NCI-H510A treated with DMSO at 0.1 percent for 48 hours (cell line): ENCODE data around the gene CERS6.

Experiments
- DNase-seq: peaks from one replicate; lab custom pipeline; 2025; lab: John Stamatoyannopoulos, UW

Gene CERS6

DNA sequence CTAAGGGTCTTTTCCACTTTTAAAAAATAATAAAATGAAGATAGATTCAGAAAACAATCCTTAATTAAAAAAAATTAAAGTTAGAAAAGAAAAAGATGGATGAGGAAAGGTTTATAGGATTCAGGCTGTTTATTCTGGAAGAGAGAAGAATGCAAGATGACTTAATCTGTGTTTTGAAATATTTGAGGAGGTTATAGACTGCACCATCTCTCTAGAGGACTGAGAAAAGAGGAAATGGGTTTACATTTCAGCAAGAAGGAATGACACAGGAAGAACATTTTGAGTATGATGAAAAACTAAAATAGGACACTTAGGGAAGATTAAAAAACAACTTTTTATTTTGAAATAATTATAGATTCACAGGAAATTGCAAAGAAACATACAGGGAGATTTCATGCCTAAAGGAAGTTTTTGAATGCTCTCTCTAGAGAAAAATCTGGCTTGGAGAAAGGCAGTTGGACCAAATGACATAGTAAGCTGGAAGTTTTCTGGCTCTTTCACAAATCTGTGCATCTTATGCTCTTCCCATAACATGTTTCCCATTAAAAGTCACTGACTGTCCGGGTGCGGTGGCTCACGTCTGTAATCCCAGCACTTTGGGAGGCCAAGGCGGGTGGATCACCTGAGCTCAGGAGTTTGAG lies 75.0 kb downstream of the CERS6 start:
- no peak for DNase-seq

DNA sequence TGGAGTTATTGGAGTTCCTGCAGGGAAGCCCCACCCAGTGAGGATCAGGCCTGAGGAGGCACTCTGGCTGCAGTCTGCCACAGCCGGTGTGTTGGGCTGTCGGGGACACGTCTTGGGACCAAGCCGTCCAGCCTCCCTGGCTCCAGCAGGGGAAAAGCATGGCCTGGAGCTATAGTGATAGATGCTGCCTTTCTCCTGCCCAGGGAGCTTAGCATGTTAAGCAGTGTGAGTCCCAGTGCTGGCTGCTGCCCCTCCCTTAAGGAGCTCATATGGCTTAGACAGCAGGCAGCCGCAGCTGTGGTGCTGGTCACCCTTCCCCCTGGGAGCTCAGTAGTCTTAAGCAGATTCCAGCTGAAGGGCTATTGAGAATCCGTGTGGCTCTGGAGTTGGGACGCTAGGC lies 78.9 kb downstream of the CERS6 start:
- no peak for DNase-seq

DNA sequence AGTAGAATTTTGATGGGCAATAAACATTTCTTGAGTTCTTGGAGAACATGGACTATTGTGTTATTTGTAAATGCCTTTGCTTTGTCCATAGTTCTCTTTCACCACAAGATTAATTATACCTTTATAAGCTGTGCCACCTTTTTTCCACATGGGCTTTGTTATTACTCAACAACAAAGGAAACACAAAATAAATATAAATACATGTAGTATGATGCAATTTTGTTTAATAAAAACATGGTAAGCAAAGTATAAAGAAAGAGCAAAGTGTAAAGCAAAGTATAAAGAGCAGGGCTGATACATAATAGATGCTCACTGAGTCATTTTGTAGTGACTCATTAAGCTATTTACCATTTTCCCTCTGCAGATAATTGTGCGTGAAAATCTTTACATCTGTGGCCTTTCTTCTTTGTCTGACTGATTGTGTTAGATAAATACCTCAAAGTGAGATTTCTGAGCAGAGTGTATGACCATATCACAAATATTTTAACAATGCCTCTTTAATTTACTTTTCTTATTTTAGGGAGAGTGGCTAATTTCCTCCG lies 80.9 kb downstream of the CERS6 start:
- no peak for DNase-seq

GRCh38 chr2:168538133-168538532 lies 82.1 kb downstream of the CERS6 start:
- no peak for DNase-seq

DNA sequence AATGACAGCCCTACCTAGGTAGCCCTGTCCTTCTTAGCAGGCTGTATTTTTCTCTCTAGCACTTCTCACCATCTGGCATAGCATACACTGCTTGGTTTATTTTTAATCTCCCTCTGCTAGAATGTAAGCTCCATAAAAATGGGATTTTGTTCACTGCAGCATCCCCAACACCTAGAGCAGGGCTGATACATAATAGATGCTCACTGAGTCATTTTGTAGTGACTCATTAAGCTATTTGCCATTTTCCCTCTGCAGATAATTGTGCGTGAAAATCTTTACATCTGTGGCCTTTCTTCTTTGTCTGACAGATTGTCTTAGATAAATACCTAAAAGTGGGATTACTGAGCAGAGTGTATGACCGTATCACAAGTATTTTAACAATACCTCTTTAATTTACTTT lies 82.5 kb downstream of the CERS6 start:
- DNase-seq = no peak

- DNase-seq = no peak
Measured at GRCh38 chr2:168539945-168540344, 83.9 kb downstream of the CERS6 start.

GRCh38 chr2:168541858-168542257 lies 85.8 kb downstream of the CERS6 start:
- no peak for DNase-seq

- DNase-seq = no peak
Measured at GRCh38 chr2:168543037-168543436, 87.0 kb downstream of the CERS6 start.

GRCh38 chr2:168543935-168544334 lies 87.9 kb downstream of the CERS6 start:
- DNase-seq = no peak

DNA sequence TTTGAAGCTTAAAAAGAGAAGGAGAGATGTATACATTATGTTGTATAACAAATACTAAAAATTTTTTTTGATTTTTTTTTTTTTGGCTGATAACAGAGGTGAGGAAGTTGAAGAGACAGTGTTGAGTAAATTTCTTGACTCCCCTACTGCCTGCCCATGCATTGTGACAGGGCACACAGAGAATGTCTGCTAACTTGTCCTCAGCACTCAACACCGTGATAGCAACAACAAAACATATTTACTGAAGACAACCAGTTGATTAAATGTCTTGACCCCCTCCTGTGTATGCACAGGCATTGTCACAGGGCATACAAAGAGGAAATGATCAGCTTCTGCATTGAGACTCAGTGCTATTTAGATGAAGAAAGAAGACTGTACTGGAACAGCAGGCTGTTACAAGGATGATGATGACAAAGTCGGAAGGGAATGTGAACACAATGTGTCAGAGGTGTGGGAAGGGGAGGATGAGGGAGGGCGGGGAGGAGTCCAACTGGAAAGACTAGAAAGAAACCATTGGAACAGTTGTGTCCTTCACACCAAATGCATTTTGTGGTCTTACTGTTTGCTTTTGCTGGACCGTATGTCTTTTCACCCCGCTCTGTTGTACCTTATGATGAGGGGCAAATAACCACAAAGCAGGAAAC lies 89.5 kb downstream of the CERS6 start:
- no peak for DNase-seq

DNA sequence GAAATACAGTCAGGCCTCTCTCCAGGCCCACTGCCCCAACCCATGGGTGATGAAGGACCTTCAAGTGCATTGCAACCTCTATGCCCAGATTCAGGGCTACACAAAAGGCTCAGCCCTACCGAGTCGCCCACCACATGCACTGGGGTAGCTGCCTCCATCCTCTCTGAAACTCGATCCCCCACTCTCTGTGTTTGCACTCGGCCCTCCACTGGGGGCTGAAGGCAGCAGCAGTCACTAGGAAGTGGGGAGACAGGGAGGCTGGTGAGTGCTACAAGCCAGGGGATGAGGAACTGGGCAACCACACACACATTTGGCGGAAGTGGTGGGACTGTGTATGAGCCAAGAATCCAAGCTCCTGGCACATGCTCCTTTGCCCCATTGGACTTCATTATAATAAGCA lies 94.6 kb downstream of the CERS6 start:
- DNase-seq = peak; percentile 13

DNA sequence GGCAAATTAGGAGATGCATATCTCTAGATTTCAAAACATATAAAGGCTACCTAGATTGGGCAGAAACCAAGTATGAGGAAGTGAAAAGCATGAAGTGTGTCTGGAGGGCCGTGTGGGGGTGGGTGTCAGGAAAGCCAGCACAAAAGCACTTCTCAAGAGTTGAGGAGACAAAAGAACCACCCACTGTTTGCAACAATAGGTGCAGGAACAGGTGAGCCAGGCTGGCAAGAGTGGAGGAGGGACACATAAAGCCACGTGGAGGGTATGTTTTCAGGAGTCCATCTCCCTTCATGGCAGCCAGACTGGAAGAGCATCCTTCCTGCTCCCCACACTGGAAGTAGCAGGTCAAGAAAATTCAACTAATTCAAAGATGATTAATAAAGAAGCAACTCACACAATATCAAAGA lies 96.4 kb downstream of the CERS6 start:
- DNase-seq = peak; percentile 60

DNA sequence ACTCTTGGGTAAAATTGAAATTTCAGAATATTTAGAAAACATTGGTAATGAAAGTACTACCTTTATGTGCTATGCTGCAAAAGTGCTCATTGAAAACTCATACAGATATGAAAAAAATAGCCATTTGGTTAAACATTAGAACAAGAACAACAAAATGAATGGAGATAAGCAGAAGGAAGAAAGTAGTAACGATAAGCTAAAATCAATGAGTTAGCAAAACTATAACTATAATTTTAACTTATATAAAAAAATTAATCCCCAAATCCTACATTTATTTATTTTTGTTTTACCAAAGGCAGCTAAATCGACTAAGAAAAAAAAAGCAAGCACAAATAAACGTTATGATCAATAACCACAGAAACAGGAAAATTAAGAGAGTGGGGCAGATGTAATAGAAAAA lies 99.2 kb downstream of the CERS6 start:
- no peak for DNase-seq

DNA sequence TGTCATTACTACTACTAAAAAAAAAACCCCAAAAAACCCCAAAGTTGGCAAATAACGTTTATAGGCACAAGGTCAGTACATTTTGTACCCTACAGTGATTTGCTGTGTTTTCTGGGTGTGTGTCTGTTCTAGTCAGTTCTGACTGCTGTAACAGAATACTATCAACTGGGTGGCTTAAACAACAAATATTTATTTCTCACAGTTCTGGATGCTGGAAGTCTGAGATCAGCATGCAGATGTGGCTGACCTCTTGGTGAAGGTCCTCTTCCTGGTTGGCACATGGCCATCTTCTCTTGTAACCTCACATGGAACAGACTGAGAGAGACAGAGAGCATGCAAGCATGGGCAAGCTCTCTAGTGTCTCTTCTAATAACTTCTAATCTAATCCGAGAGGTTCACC lies 103.1 kb downstream of the CERS6 start:
- DNase-seq = peak; percentile 33

DNA sequence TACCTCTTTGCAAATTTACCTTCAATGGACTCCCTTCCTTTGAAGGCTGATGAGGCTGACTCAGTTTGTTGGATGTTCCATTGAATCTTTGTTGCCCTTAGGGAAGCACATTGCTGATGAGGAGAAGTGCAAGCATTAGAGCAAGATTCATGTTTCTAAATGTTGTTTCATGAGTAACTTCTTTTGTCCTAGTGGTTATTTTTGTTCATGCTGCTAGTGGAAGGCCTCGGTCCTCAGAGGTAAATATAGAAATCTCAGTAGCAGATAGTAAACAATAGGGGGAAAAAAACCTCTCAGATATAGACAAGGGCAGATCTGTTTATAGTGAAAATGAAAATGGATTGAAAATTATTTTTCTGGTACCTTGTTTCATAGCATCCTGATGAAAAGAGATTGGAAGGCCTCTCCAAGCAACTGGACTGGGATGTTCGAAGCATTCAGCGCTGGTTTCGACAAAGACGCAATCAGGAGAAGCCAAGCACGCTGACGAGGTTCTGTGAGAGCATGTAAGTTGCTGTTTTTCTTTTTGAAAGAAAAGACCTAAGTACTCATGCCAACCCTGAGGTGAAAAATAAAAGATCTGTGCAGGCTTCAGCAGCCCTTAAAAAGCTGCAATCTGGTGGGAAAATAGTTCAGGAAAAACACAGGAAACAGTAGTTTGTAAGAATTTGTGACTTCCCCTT lies 104.9 kb downstream of the CERS6 start:
- DNase-seq = no peak

GRCh38 chr2:168561991-168562390 lies 105.9 kb downstream of the CERS6 start:
- no peak for DNase-seq

GRCh38 chr2:168562971-168563370 lies 106.9 kb downstream of the CERS6 start:
- no peak for DNase-seq

GRCh38 chr2:168564641-168565040 lies 108.6 kb downstream of the CERS6 start:
- no peak for DNase-seq

DNA sequence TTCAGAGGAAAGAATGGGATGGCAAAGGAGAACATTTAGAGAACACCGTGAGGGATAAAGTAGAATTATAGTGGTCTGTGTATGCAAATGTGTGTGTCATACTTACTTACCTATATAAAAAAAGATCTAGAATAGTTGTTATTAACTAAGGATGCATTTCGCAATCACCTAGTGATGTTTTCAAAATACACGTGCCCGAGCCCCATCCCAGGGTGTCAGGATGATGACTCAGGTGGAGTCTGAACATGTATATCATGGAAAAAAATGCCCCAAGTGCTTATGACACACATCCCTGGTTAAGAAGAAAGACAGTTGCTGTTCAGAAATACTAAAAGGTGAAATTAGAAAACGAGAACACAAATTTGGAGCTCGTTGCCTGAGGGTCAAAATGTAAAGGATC lies 109.0 kb downstream of the CERS6 start:
- no peak for DNase-seq

DNA sequence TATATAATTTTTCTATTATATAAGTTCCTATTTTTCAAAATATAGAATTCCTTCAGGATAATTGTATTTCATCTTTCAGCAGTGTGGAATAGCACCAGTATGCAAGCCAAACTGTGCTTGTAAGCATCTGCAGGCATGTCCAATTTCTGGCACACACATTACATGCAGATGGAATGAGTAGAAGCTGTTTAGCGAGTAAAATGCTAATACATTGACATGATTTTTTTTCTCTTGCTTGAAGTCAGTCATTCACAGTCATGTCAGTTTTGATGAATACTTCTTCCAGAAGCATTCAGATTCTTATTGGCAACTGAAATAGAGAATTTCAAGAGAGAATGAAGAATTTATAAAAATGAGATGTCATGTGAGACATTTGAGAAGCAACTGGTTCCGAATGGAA lies 109.4 kb downstream of the CERS6 start:
- no peak for DNase-seq

DNA sequence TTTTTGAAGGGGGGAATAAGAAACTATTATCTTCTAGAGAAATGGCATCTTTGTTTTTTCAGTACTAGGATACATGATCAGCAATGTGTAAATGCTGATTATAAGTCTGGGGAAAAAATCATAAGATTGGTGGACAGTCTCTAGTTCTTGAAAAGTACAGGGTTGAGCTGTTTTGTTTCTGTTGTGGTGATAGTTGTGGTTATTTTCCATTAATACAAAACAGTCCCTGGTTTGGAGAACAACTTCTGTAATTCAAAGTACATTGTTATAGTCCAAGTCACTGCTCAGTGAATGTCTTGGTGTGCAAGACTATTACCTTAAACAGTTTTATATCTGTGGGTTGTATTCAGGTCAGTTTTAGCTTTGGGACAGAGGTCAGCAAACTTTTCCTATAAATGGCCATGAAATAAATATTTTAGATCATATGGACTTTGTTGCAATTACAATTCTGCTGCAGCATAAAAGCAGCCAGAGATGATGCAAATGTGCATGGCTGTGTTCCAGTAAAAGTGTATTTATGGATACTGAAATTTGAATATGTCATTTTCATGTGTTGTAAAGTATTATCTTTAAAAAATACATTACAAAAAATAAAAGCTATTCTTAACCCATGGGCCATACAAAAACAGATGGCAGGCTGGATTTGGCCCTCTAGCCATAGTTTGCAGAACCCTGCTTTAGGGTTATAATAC lies 111.0 kb downstream of the CERS6 start:
- no peak for DNase-seq

DNA sequence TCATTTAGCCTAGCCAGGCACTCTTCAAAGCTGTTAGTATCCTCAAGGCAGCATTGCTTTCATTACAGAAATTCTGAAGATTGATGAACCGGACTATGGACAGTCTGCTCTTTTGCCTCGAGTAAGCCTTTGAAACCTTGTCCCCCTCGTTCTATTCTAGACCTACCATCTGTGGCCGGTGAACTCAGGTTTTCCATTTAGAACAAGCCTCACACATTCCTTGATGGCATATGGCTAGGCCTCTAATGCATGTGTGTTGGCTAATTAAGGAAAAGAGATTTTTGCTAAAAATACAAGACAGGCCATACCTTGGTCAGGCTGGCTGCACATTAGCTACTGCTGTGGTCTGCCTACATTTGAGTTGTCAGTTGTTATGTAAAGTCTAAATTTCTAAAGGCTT lies 111.8 kb downstream of the CERS6 start:
- DNase-seq = no peak
